Testis (tissue), 3 donors: ENCODE results near the gene CENPM. TPM values are rescaled to one million over a fixed set of nuclear protein-coding genes. Genes with fewer than 3 reads are reported as not detected.

Experiments
- DNase-seq: peaks from one replicate; pipeline ENCODE4 v3.0.0-alpha.2; 2019
- H3K27ac ChIP-seq, 2 donors: fragments of 200-600 bp; sonication (generic); one replicate each; pipeline ENCODE4 v1.5.1; 2019
- H3K27me3 ChIP-seq: fragments of 200-600 bp; sonication (generic); one replicate; pipeline ENCODE4 v1.5.1; 2019
- H3K36me3 ChIP-seq: fragments of 200-600 bp; sonication (generic); one replicate; pipeline ENCODE4 v1.5.1; 2017; ENCODE audit warnings: low read depth; ENCODE audit errors: missing control alignments
- H3K4me1 ChIP-seq: fragments of 200-600 bp; sonication (generic); one replicate; pipeline ENCODE4 v1.5.1; 2019
- H3K4me3 ChIP-seq, 2 donors: fragments of 200-600 bp; sonication (generic); one replicate each; pipeline ENCODE4 v1.5.1; 2017 to 2019
- H3K9me3 ChIP-seq: fragments of 200-600 bp; sonication (generic); one replicate; pipeline ENCODE4 v1.5.1; 2017
- CTCF ChIP-seq, 3 experiments: fragments of 450-650 bp in 2 of 3; fragments of 200-600 bp in 1 of 3; sonication (generic) in 1 of 3; IDR thresholded peaks; one replicate each; pipeline ENCODE4 v1.5.1; 2016 to 2019; ENCODE audit warnings: antibody characterized with exemption in 3 of 3, mild to moderate bottlenecking in 2 of 3, moderate library complexity in 1 of 3
- POLR2A ChIP-seq: fragments of 450-650 bp; IDR thresholded peaks from one replicate; pipeline ENCODE4 v1.6.1; 2017; ENCODE audit warnings: antibody characterized with exemption, mild to moderate bottlenecking, moderate library complexity
- WGBS, 2 donors: methylation state at CpG; one replicate each; pipeline ENCODE4 v1.1.5; 2018; 5-methylcytosine and 5-hydroxymethylcytosine counted together
- intact Hi-C: fragments of 100-400 bp; cut with DNase I; formaldehyde crosslinking; loops from one replicate; pipeline ENCODE4 v1.15.1; 2023; ENCODE audit warnings: low total_unique reads
- polyA plus RNA-seq: library from polyadenylated mRNA; stranded (reverse); fragments of 350-450 nt; fragmentation: Illumina TruSeq; extraction: RNeasy Lipid Tissue Mini Kit (QIAGEN cat#74804); gene quantifications from one replicate; pipeline ENCODE4 v1.2.3, GENCODE V29; 2014; ENCODE audit warnings: low read depth, low replicate concordance; ENCODE audit not compliant: insufficient read depth
- total RNA-seq, 2 donors: library from RNA; depleted of rRNA; stranded (reverse); fragments of >200 nt; gene quantifications; one replicate each; pipeline ENCODE4 v1.2.3, GENCODE V29; 2016

CENPM gene
- total and polyA plus RNA-seq, 3 donors from 2014 or later = 15.5 to 28.2 (median 15.7) TPM

- no peak for TF ChIP-seq POLR2A
- TF ChIP-seq CTCF (IDR thresholded peaks at IDR 0.05) = no peak
- no peak overlapping the region for H3K4me3 ChIP-seq
- H3K27me3 ChIP-seq = no peaks in the 10 kb centered on the region
- 89% methylated on average over 3 to 16 of the region's 16 CpGs for whole genome bisulfite sequencing, 2 donors
- DNase-seq = no peak
- no peaks in the 10 kb centered on the region for H3K4me1 ChIP-seq
- H3K27ac ChIP-seq = no peak overlapping the region
- no peaks in the 10 kb centered on the region for H3K9me3 ChIP-seq
- H3K36me3 ChIP-seq = no peaks in the 10 kb centered on the region
- intact Hi-C loops = no loop called here
Observed at GRCh38 chr22:41933411-41934177, 13.4 kb downstream of the CENPM start.

- H3K4me1 ChIP-seq = no peaks in the 10 kb centered on the region
- H3K9me3 ChIP-seq = no peaks in the 10 kb centered on the region
- no peak for TF ChIP-seq CTCF (IDR thresholded peaks at IDR 0.05)
- no peak for TF ChIP-seq POLR2A
- H3K4me3 ChIP-seq = no peak overlapping the region
- no peaks in the 10 kb centered on the region for H3K27me3 ChIP-seq
- intact Hi-C loops = no loop called here
- 97 to 100% methylated on average over 1 to 12 of the region's 12 CpGs for WGBS, 2 donors
- no peak overlapping the region for H3K27ac ChIP-seq
- H3K36me3 ChIP-seq = no peaks in the 10 kb centered on the region
- no peak for DNase-seq
Observed at GRCh38 chr22:41932353-41932752, 14.6 kb downstream of the CENPM start.

GRCh38 chr22:41931701-41932269 is 15.2 kb downstream of the CENPM start:
- 82 to 92% methylated on average over 9 to 10 of the region's 10 CpGs for WGBS, 2 donors
- Histone ChIP-seq H3K27ac (no peak overlapping the region), H3K4me1 (no peaks in the 10 kb centered on the region), H3K27me3 (no peaks in the 10 kb centered on the region), H3K9me3 (no peaks in the 10 kb centered on the region), H3K36me3 (no peaks in the 10 kb centered on the region), H3K4me3 (no peak overlapping the region)
- TF ChIP-seq CTCF (IDR thresholded peaks at IDR 0.05) = no peak
- no peak for TF ChIP-seq POLR2A
- DNase-seq = no peak
- intact Hi-C loops = no loop called here

GRCh38 chr22:41929418-41929810 is 17.5 kb downstream of the CENPM start:
- DNase-seq = no peak
- intact Hi-C loops = no loop called here
- TF ChIP-seq POLR2A (no peak), CTCF (IDR thresholded peaks at IDR 0.05) (no peak)
- no peaks in the 10 kb centered on the region for H3K9me3 ChIP-seq
- no peak overlapping the region for H3K4me3 ChIP-seq
- no peaks in the 10 kb centered on the region for H3K27me3 ChIP-seq
- peaks cover 2% of the 10 kb centered on the region for H3K4me1 ChIP-seq
- WGBS, 2 donors = 50 to 64% methylated on average over 5 to 8 of the region's 8 CpGs
- H3K27ac ChIP-seq = no peak overlapping the region
- no peaks in the 10 kb centered on the region for H3K36me3 ChIP-seq
